Neural cell (in vitro differentiated cells): ENCODE data around the gene STARD5.

Experiments
- EZH2 ChIP-seq: fragments of 200-600, 300-800 bp; shearing (Covaris generic), sonication (generic); IDR thresholded peaks from 2 replicates; pipeline ENCODE4 v1.6.1; 2014; ENCODE audit warnings: antibody characterized with exemption, low read length, borderline replicate concordance, mild to moderate bottlenecking; ENCODE audit not compliant: insufficient read depth, poor library complexity, severe bottlenecking
- POLR2AphosphoS5 ChIP-seq: IDR thresholded peaks from 2 replicates; pipeline ENCODE4 v1.6.1; 2012
- TAF1 ChIP-seq: IDR thresholded peaks from 2 replicates; pipeline ENCODE4 v1.6.1; 2012; ENCODE audit warnings: low read depth
- TF ChIP-seq, protein P1 (sequence below): fragments of 450-650 bp; IDR thresholded peaks from 2 replicates; pipeline ENCODE4 v1.5.1; 2014; ENCODE audit warnings: antibody characterized with exemption, mild to moderate bottlenecking, moderate library complexity; ENCODE audit not compliant: poor library complexity, severe bottlenecking

DNA sequence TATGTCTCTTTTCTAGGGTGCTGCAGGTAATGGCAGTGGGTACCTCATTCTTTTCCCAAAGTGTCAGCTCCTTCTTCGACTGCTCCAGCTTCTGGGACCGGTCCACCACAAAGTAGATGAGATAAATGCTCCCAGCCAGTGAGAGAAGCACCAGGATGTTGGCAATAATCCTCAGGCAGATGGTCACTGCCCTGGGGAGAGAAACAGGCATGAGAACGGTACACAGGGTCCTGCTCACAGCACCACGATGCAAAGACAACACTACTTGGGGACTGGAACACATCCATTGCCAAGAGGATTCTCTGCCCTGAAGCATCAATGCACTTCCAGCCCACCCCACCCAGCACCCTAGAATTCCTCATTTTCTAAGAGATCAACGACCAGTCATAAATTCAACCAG is 27.7 kb upstream of the STARD5 start:
- TF ChIP-seq, protein P1, sequence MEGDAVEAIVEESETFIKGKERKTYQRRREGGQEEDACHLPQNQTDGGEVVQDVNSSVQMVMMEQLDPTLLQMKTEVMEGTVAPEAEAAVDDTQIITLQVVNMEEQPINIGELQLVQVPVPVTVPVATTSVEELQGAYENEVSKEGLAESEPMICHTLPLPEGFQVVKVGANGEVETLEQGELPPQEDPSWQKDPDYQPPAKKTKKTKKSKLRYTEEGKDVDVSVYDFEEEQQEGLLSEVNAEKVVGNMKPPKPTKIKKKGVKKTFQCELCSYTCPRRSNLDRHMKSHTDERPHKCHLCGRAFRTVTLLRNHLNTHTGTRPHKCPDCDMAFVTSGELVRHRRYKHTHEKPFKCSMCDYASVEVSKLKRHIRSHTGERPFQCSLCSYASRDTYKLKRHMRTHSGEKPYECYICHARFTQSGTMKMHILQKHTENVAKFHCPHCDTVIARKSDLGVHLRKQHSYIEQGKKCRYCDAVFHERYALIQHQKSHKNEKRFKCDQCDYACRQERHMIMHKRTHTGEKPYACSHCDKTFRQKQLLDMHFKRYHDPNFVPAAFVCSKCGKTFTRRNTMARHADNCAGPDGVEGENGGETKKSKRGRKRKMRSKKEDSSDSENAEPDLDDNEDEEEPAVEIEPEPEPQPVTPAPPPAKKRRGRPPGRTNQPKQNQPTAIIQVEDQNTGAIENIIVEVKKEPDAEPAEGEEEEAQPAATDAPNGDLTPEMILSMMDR = no peak
- no peak for TF ChIP-seq TAF1
- no peak for TF ChIP-seq POLR2AphosphoS5
- no peak for TF ChIP-seq EZH2
